Smooth muscle cell (in vitro differentiated cells): ENCODE results near the gene ZNF138. TPM values are rescaled to one million over a fixed set of nuclear protein-coding genes. Genes with fewer than 3 reads are reported as not detected.

Experiments
- DNase-seq: peaks from one replicate; lab custom pipeline; 2025; ENCODE audit not compliant: unreplicated experiment; lab: John Stamatoyannopoulos, UW
- H2AFZ ChIP-seq: fragments of 200-600 bp; sonication (generic); 2 replicates; pipeline ENCODE4 v1.6.0; 2016; ENCODE audit warnings: antibody characterized with exemption, low read depth, mild to moderate bottlenecking
- H3F3A ChIP-seq: fragments of 200-600 bp; sonication (generic); 2 replicates; pipeline ENCODE4 v1.6.0; 2017; ENCODE audit warnings: antibody characterized with exemption, low read depth
- H3K27ac ChIP-seq: fragments of 200-600 bp; sonication (generic); 2 replicates; pipeline ENCODE4 v1.5.1; 2016; ENCODE audit warnings: low read depth, mild to moderate bottlenecking
- H3K27me3 ChIP-seq: fragments of 200-600 bp; sonication (generic); 2 replicates; pipeline ENCODE4 v1.6.1; 2016; ENCODE audit warnings: low read depth, mild to moderate bottlenecking
- H3K36me3 ChIP-seq: fragments of 200-600 bp; sonication (generic); 2 replicates; pipeline ENCODE4 v1.5.1; 2016; ENCODE audit warnings: low read depth
- H3K4me1 ChIP-seq: fragments of 200-600 bp; sonication (generic); 2 replicates; pipeline ENCODE4 v1.5.1; 2016; ENCODE audit warnings: low read depth
- H3K4me2 ChIP-seq: fragments of 200-600 bp; sonication (generic); 2 replicates; pipeline ENCODE4 v1.6.0; 2016; ENCODE audit warnings: mild to moderate bottlenecking
- H3K4me3 ChIP-seq: fragments of 200-600 bp; sonication (generic); 2 replicates; pipeline ENCODE4 v1.5.1; 2016; ENCODE audit warnings: mild to moderate bottlenecking
- H3K79me2 ChIP-seq: fragments of 200-600 bp; sonication (generic); 2 replicates; pipeline ENCODE4 v1.6.0; 2016; ENCODE audit warnings: low read depth, mild to moderate bottlenecking
- H3K9ac ChIP-seq: fragments of 200-600 bp; sonication (generic); 2 replicates; pipeline ENCODE4 v1.6.0; 2016; ENCODE audit warnings: low read depth
- H3K9me3 ChIP-seq: fragments of 200-600 bp; sonication (generic); replicated peaks from 2 replicates; pipeline ENCODE4 v1.5.1; 2016; ENCODE audit warnings: low read depth
- H4K20me1 ChIP-seq: fragments of 200-600 bp; sonication (generic); 2 replicates; pipeline ENCODE4 v1.6.0; 2016; ENCODE audit warnings: low read depth
- CTCF ChIP-seq: fragments of 200-600 bp; sonication (generic); IDR thresholded peaks from 2 replicates; pipeline ENCODE4 v1.5.1; 2017; ENCODE audit warnings: borderline replicate concordance, mild to moderate bottlenecking, antibody characterized with exemption; ENCODE audit not compliant: insufficient read depth, poor library complexity, severe bottlenecking
- WGBS: methylation state at CpG from one replicate; pipeline ENCODE4 v1.1.7; 2016; ENCODE audit warnings: low lambda C conversion rate; 5-methylcytosine and 5-hydroxymethylcytosine counted together
- polyA plus RNA-seq: library from polyadenylated mRNA; unstranded; fragments of >200 nt; fragmentation: Nextera tagmentation; extraction: Ambion mirVana; gene quantifications from 2 replicates; pipeline ENCODE4 v1.2.1, GENCODE V29; 2016
- total RNA-seq: library from RNA; depleted of rRNA; stranded (reverse); fragments of >200 nt; gene quantifications from 2 replicates; pipeline ENCODE4 v1.2.3, GENCODE V29; 2014

Gene ZNF138
- total and polyA plus RNA-seq, 2 experiments from 2014 or later: 3.2 to 14.8 TPM

- H3K27ac ChIP-seq: no peak overlapping the region
- no peak for DNase-seq
- no peaks in the 10 kb centered on the region for H3K9me3 ChIP-seq
- WGBS: 91% methylated on average over 36 of the region's 36 CpGs
- no peaks in the 10 kb centered on the region for H3K36me3 ChIP-seq
- H3K4me2 ChIP-seq: no peak overlapping the region
- H3K27me3 ChIP-seq: no peaks in the 10 kb centered on the region
- no peaks in the 10 kb centered on the region for H4K20me1 ChIP-seq
- H3F3A ChIP-seq: no peaks in the 10 kb centered on the region
- H3K4me1 ChIP-seq: no peaks in the 10 kb centered on the region
- no peaks in the 10 kb centered on the region for H3K79me2 ChIP-seq
- H2AFZ ChIP-seq: no peak overlapping the region
- no peak for TF ChIP-seq CTCF
- no peak overlapping the region for H3K4me3 ChIP-seq
- no peak overlapping the region for H3K9ac ChIP-seq
These were observed 78.3 kb downstream of the ZNF138 start for GRCh38 chr7:64872351-64873154.

- Histone ChIP-seq H3K27ac (no peak overlapping the region), H2AFZ (no peak overlapping the region), H4K20me1 (no peaks in the 10 kb centered on the region), H3K4me1 (no peaks in the 10 kb centered on the region), H3K9ac (no peak overlapping the region), H3K27me3 (no peaks in the 10 kb centered on the region), H3K36me3 (no peaks in the 10 kb centered on the region), H3K4me2 (no peak overlapping the region), H3K4me3 (no peak overlapping the region), H3F3A (no peaks in the 10 kb centered on the region), H3K9me3 (no peaks in the 10 kb centered on the region), H3K79me2 (no peaks in the 10 kb centered on the region)
- TF ChIP-seq CTCF: no peak
- 93% methylated on average over 10 of the region's 10 CpGs for WGBS
- no peak for DNase-seq
These were observed 78.9 kb downstream of the ZNF138 start for GRCh38 chr7:64873155-64873500.

GRCh38 chr7:64873517-64873916, 79.3 kb downstream of the ZNF138 start:
- no peak for TF ChIP-seq CTCF
- Histone ChIP-seq H3K27ac (no peak overlapping the region), H4K20me1 (no peaks in the 10 kb centered on the region), H3K4me1 (no peaks in the 10 kb centered on the region), H3F3A (no peaks in the 10 kb centered on the region), H3K4me3 (no peak overlapping the region), H3K27me3 (no peaks in the 10 kb centered on the region), H3K36me3 (no peaks in the 10 kb centered on the region), H3K9ac (no peak overlapping the region), H3K4me2 (no peak overlapping the region), H2AFZ (no peak overlapping the region), H3K9me3 (no peaks in the 10 kb centered on the region), H3K79me2 (no peaks in the 10 kb centered on the region)
- DNase-seq: no peak
- WGBS: 56% methylated on average over 5 of the region's 5 CpGs

- Histone ChIP-seq H2AFZ (no peak overlapping the region), H3F3A (no peaks in the 10 kb centered on the region), H3K4me2 (no peak overlapping the region), H3K79me2 (no peaks in the 10 kb centered on the region), H3K9me3 (no peaks in the 10 kb centered on the region), H3K4me3 (no peak overlapping the region), H3K4me1 (no peaks in the 10 kb centered on the region), H4K20me1 (no peaks in the 10 kb centered on the region), H3K27ac (no peak overlapping the region), H3K9ac (no peak overlapping the region), H3K36me3 (no peaks in the 10 kb centered on the region), H3K27me3 (no peaks in the 10 kb centered on the region)
- no peak for TF ChIP-seq CTCF
- 63% methylated on average over 10 of the region's 10 CpGs for WGBS
- no peak for DNase-seq
These were observed 79.9 kb downstream of the ZNF138 start for GRCh38 chr7:64874114-64874513.
